ENCODE results near the gene PCDHGA2.
"Not testable (repeated sequence)": the region's sequence is repeated elsewhere in the genome, so short reads cannot be mapped to it uniquely, and the experiment has no call there.

Gene PCDHGA2

DNA sequence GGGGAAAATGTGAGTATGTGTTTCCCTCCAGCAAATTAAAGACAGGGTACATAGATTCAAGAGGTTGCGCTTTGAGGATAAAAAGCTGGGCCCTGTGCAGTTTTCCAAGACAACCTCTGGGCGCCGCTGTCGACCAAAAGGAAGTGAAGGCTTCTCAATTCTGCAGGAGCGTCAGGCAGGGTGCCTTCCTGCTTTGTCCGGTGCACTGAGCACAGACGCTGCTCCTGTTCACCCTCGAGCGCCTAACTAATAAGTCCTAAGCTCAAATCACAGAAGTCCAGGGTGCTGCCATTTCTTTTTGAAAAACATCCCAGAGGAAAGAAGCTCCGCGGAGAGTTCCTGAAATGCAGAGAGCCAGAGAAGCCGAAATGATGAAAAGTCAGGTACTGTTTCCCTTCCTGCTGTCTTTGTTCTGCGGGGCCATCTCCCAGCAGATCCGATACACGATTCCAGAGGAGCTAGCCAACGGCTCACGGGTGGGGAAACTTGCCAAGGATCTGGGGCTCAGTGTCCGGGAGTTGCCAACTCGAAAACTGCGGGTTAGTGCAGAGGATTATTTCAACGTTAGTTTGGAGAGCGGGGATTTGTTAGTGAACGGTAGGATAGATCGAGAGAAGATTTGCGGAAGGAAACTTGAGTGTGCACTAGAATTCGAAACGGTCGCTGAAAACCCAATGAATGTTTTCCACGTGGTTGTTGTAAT lies 11.5 kb downstream of the PCDHGA2 start, which contains the start of gene PCDHGB1:
Gene PCDHGB1 (plus strand): TSS at position 183 of the 703 bp plus-strand sequence. CDS start 162 bp downstream, at position 345.
- peak; percentile 16 for DNase-seq (ENCODE audit: low read depth)

DNA sequence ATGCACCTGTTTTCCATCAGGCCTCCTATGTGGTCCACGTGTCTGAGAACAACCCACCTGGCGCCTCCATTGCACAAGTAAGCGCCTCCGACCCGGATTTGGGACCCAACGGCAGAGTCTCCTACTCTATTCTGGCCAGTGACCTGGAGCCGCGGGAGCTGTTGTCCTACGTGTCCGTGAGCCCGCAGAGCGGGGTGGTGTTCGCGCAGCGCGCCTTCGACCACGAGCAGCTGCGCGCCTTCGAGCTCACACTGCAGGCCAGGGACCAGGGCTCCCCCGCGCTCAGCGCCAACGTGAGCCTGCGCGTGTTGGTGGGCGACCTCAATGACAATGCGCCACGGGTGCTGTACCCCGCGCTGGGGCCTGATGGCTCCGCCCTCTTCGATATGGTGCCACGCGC lies 13.0 kb downstream of the PCDHGA2 start:
- no peak for DNase-seq (ENCODE audit: low read depth)

DNA sequence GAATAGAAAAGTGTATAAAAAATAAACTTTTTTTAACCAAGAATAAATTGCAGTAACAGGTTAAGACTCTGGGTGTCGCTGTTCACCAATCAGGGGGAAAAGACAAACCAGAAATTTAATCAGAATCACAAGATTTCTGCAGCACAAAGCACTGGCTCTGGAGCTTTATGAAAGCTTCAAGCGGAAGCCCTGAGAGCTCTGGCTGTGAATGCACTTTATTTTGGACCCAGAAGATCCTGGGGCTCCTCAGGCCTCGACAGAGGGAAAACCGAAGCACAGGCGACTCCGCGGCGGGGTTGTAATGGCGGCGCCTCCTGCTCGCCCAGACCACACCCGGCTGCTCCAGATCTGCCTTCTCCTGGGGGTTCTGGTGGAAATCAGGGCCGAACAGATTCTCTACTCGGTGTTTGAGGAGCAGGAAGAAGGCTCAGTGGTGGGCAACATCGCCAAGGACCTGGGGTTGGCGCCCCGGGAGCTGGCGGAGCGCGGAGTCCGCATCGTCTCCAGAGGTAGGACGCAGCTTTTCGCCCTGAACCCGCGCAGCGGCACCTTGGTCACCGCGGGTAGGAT lies 16.4 kb downstream of the PCDHGA2 start, which contains the start of gene PCDHGA4:
Gene PCDHGA4 (plus strand): TSS at position 122 of the 570 bp plus-strand sequence. CDS start 87 bp downstream, at position 209.
- no peak for DNase-seq (ENCODE audit: low read depth)

DNA sequence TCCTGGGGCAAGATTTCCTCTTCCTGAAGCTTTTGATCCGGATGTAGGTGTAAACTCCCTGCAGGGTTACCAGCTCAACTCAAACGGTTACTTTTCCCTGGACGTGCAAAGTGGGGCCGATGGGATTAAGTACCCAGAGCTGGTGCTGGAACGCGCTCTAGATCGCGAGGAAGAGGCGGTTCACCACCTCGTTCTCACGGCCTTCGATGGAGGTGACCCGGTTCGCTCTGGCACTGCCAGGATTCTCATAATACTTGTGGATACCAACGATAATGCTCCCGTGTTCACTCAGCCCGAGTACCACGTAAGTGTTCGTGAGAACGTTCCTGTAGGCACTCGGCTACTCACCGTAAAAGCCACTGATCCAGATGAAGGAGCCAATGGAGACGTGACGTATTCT lies 17.1 kb downstream of the PCDHGA2 start:
- DNase-seq (ENCODE audit: low read depth), result no peak

DNA sequence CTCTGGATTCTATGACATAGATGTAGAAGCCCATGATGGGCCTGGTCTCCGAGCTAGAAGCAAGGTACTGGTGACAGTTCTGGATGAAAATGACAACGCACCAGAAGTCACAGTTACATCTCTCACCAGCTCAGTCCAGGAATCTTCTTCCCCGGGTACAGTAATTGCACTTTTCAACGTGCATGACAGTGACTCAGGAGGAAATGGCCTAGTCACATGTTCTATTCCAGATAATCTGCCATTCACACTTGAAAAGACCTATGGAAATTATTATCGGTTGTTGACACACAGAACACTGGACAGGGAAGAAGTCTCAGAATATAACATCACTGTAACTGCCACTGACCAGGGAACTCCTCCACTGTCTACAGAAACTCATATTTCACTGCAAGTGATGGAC lies 17.6 kb downstream of the PCDHGA2 start:
- no peak for DNase-seq (ENCODE audit: low read depth)

DNA sequence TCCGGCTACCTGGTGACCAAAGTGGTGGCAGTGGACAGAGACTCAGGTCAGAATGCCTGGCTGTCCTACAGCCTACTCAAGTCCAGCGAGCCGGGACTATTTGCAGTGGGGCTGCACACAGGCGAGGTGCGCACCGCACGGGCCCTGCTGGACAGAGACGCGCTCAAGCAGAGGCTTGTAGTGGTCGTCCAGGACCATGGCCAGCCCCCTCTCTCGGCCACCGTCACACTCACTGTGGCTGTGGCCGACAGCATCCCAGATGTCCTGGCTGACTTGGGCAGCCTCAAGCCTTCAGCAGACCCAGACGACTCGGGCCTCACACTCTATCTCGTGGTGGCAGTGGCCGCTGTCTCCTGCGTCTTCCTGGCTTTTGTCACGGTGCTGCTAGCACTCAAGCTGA lies 18.4 kb downstream of the PCDHGA2 start:
- no peak for DNase-seq (ENCODE audit: low read depth)

DNA sequence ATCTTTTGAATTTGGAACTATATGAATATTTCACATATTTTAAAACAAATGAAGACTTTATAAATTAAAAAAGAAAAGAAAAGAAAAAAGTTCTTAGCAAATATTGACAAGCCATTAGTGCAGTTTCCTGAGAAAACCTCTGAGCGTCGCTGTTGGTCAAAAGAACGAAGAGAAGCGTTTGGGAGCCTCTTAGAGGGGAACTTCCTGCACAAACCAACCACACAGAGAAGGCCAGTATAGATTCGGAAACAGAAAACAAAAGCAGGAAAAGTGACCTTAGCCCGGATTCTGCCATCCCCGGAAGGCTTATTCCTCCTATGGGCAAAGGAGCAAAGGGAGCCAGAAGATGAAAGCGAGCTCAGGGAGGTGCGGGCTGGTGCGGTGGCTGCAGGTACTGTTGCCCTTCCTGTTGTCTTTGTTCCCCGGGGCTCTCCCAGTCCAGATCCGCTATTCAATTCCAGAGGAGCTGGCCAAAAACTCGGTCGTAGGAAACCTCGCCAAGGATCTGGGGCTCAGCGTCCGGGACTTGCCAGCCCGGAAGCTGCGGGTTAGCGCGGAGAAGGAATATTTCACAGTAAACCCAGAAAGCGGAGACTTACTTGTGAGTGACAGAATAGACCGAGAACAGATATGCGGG lies 21.3 kb downstream of the PCDHGA2 start, which contains the start of gene PCDHGB2:
Gene PCDHGB2 (plus strand): TSS at position 205 of the 637 bp plus-strand sequence. CDS start 142 bp downstream, at position 347.
- no peak for DNase-seq (ENCODE audit: low read depth)

DNA sequence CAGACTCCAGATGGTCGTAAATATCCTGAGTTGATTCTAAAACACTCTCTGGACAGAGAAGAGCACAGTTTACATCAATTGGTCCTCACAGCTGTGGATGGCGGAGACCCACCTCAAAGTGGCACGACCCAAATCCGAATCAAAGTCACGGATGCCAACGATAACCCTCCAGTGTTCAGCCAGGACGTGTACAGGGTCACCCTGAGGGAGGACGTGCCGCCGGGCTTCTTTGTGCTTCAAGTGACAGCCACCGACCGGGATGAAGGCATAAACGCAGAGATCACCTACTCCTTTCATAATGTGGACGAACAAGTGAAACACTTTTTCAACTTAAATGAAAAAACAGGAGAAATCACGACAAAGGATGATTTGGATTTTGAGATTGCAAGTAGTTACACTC lies 22.1 kb downstream of the PCDHGA2 start:
- DNase-seq (ENCODE audit: low read depth), result no peak

DNA sequence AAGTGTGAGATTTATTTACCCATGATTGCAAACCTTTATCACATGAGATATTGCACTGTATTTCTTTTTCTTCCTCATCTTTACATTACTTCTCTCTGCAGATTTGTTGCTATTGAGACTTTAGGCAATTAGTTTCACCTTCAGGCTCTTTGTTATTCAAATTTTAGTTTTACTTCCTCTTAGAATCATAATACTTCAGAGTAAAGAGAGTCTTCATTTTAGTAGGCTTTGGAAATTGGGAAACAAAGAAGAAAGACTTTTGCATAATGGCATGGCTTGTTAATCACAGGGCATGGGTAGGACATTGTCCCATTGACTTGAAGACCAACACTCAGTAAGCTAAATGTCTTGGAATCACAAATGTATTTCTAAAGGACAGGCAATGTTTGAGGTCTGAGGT lies 24.2 kb downstream of the PCDHGA2 start:
- DNase-seq (ENCODE audit: low read depth), result no peak

DNA sequence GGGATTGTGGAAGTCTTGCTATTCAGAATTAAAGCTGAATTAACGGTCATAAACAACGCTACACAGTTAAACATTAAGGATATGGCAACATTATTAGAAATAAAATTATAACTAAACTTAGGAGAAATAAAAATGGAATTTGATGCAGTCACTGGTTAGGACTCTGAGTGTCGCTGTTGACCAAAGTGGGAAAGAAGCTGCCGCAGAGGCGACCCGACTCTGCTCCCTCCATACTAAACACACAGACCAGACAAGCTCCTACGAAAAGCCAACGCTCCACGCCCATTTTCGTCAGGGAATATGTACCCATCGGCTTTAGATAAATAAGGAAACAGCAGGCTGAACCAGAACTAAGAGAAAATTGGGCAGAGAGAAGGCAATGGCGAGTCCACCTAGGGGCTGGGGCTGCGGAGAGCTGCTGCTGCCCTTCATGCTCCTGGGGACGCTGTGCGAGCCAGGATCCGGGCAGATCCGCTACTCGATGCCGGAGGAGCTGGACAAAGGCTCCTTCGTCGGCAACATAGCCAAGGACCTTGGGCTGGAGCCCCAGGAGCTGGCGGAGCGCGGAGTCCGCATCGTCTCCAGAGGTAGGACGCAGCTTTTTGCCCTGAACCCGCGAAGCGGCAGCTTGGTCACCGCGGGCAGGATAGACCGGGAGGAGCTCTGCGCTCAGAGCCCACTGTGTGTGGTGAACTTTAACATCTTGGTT lies 25.5 kb downstream of the PCDHGA2 start, which contains the start of gene PCDHGA5:
Gene PCDHGA5 (plus strand): TSS at position 211 of the 709 bp plus-strand sequence. CDS start 169 bp downstream, at position 380.
- no peak for DNase-seq (ENCODE audit: low read depth)

DNA sequence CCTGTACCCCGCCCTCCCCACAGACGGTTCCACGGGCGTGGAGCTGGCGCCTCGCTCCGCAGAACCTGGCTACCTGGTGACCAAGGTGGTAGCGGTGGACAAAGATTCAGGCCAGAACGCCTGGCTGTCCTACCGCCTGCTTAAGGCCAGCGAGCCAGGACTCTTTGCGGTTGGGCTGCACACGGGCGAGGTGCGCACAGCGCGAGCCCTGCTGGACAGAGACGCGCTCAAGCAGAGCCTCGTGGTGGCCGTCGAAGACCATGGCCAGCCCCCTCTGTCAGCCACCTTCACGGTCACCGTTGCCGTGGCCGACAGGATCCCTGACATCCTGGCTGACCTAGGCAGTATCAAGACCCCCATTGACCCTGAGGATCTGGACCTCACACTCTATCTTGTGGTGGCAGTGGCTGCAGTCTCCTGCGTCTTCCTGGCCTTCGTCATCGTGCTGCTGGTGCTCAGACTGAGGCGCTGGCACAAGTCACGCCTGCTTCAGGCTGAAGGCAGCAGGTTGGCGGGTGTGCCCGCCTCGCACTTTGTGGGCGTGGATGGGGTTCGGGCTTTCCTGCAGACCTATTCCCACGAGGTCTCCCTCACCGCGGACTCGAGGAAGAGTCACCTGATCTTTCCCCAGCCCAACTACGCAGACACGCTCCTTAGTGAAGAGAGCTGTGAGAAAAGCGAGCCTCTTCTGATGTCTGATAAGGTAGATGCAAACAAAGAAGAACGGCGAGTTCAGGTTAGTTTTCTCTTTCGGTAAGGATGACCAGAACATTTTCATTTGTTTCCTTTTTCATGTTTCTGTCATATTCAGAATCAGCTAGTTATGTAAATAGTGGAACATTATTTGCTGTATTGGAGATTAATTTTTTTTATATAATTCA lies 27.7 kb downstream of the PCDHGA2 start:
- no peak for DNase-seq (ENCODE audit: low read depth)

DNA sequence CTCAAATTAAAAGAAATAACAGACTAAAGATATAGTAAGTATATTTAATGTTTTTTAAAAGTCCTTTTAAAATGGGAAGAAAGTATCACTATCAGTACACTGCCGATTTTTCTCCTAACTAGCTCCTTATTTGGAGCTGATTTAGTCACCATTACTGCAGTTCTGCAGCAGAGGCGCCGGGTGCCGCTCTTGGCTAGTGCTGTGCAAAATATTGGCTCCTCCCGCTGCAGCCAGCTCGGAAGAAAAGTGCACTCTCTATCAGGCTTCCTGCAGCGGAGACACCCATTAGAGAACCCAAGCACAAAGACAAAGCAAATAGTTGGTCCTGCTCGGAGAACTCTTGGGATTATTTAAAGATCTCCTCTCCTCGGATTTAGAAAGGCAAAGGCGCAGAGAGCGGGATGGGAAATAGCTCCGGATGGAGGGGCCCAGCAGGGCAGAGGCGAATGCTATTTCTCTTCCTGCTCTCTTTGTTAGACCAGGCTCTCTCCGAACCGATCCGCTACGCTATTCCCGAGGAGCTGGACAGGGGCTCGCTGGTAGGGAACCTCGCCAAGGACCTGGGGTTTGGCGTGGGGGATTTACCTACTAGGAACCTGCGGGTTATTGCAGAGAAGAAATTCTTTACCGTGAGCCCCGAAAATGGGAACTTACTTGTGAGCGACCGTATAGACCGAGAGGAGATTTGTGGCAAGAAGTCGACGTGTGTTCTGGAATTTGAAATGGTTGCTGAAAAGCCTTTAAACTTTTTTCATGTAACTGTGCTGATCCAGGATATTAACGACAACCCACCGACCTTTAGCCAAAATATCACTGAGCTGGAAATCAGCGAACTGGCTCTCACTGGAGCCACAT lies 31.7 kb downstream of the PCDHGA2 start, which contains the start of gene PCDHGB3:
Gene PCDHGB3 (plus strand): TSS at position 249 of the 855 bp plus-strand sequence. CDS start 153 bp downstream, at position 402.
- DNase-seq (ENCODE audit: low read depth), result no peak

DNA sequence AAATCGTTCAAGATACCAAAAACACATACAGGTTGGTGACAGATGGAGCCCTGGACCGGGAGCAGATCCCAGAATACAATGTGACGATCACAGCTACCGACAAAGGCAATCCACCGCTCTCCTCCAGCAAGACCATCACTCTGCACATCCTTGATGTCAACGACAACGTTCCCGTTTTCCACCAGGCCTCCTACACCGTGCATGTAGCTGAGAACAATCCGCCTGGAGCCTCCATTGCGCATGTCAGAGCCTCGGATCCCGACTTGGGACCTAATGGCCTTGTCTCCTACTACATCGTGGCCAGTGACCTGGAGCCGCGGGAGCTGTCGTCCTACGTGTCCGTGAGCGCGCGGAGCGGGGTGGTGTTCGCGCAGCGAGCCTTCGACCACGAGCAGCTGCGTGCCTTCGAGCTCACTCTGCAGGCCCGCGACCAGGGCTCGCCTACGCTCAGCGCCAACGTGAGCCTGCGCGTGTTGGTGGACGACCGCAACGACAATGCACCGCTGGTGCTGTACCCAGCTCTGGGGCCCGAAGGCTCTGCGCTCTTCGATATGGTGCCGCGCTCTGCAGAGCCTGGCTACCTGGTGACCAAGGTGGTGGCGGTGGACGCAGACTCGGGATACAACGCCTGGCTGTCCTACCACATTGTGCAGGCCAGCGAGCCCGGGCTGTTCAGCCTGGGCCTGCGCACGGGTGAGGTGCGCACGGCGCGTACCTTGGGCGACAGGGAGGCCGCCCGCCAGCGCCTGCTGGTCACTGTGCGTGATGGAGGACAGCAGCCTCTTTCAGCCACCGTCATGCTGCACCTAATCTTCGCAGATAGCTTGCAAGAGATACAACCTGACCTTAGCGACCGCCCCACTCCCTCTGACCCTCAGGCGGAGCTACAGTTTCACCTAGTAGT lies 33.3 kb downstream of the PCDHGA2 start:
- no peak for DNase-seq (ENCODE audit: low read depth)

DNA sequence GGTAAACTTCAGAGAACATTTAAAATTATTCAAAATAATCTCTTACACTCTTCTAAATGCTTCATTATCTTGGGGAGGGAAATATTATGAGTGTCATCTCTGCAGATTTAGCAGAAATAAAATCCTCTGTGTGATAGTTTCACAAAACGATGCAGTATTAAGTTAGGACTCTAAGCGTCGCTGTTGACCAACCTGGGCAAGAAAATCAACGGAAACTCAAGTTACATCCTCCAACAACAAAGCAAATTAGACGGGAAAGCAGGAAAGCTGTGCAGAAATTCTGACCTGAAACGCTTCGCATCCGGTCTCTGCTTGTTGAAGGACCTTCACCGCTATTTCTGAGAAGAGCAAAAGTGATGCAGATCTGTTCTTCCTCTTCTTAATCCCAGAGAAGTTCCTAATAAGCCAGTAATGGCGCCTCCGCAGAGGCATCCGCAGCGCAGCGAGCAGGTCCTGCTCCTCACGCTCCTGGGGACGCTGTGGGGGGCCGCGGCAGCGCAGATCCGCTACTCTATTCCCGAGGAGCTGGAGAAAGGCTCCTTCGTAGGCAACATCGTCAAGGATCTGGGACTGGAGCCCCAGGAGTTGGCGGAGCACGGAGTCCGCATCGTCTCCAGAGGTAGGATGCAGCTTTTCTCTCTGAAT lies 35.2 kb downstream of the PCDHGA2 start, which contains the start of gene PCDHGA6:
Gene PCDHGA6 (plus strand): TSS at position 219 of the 645 bp plus-strand sequence. CDS start 193 bp downstream, at position 412.
- no peak for DNase-seq (ENCODE audit: low read depth)

DNA sequence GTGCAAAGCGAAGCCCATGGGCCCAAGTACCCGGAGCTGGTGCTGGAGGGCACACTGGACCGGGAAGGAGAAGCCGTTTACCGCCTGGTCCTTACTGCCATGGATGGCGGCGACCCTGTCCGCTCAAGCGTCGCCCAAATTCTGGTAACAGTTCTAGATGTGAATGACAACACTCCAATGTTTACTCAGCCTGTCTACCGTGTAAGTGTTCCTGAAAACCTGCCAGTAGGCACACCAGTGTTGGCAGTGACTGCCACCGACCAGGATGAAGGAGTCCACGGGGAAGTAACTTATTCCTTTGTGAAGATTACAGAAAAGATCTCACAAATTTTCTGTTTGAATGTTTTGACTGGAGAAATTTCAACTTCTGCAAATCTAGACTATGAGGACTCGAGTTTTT lies 36.1 kb downstream of the PCDHGA2 start:
- no peak for DNase-seq (ENCODE audit: low read depth)

DNA sequence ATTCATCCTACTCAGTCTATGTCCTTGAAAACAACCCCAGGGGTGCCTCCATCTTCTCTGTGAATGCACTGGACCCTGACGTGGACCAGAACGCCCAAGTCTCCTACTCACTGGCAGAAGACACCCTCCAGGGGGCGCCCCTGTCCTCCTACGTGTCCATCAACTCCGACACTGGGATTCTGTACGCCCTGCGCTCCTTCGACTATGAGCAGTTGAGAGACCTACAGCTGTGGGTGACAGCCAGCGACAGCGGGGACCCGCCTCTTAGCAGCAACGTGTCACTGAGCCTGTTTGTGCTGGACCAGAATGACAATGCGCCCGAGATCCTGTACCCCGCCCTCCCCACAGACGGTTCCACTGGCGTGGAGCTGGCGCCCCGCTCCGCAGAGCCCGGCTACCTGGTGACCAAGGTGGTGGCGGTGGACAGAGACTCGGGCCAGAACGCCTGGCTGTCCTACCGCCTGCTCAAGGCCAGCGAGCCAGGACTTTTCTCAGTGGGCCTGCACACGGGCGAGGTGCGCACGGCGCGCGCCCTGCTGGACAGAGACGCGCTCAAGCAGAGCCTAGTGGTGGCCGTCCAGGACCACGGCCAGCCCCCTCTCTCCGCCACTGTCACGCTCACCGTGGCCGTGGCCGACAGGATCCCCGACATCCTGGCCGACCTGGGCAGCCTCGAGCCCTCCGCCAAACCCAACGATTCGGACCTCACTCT lies 37.0 kb downstream of the PCDHGA2 start:
- not testable (repeated sequence) for DNase-seq (ENCODE audit: low read depth)

DNA sequence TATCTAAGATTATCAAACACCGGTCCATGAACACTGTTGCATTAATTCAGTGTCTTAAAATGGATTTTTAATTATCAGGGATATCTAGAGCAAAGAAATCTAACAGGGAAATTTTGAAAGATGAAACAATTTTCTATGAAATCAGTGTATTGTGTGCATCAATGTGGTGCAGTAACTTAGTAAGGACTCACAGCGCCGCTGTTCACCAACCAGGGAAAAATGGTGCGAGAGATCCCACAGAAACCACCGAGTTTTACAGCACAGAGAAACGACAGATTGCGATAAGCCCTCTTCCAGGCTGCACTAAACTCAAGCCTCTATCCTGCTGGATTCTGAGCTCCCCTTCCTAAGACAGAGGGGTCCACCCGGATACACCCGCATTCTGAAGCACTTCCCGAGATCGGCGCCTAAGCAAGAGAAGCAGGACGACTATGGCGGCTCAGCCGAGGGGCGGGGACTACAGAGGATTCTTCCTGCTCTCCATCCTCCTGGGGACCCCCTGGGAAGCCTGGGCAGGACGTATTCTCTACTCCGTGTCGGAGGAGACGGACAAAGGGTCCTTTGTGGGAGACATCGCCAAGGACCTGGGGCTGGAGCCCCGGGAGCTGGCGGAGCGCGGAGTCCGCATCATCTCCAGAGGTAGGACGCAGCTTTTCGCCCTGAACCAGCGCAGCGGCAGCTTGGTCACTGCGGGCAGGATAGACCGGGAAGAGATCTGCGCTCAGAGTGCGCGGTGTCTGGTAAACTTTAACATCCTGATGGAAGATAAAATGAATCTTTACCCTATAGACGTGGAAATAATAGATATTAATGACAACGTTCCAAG lies 44.1 kb downstream of the PCDHGA2 start, which contains the start of gene PCDHGA7:
Gene PCDHGA7 (plus strand): TSS at position 274 of the 826 bp plus-strand sequence. CDS start 158 bp downstream, at position 432.
- no peak for DNase-seq (ENCODE audit: low read depth)

All from activated T-cell treated with anti-CD3 and anti-CD28 coated beads for 48 hours (primary cell).